Nephron (organoid): ENCODE results near the gene CBARP.
"Not testable (repeated sequence)": the region's sequence is repeated elsewhere in the genome, so short reads cannot be mapped to it uniquely, and the experiment has no call there.

Source experiments
- H3K27ac Mint-ChIP-seq, 3 experiments: 2 replicates each; pipeline ENCODE4 v1.8.0; 2020; ENCODE audit warnings: mixed read lengths in 3 of 3, mild to moderate bottlenecking in 2 of 3, moderate library complexity in 1 of 3
- H3K27me3 Mint-ChIP-seq: 2 replicates; pipeline ENCODE4 v1.8.0; 2021; ENCODE audit warnings: low read depth, mild to moderate bottlenecking, moderate library complexity, mixed read lengths
- H3K36me3 Mint-ChIP-seq: 2 replicates; pipeline ENCODE4 v1.8.0; 2020; ENCODE audit warnings: low read depth, mixed read lengths
- H3K4me1 Mint-ChIP-seq: 2 replicates; pipeline ENCODE4 v1.8.0; 2020; ENCODE audit warnings: mixed read lengths
- H3K4me3 Mint-ChIP-seq, 3 experiments: 2 replicates each; pipeline ENCODE4 v1.8.0; 2020; ENCODE audit warnings: mild to moderate bottlenecking in 3 of 3, mixed read lengths in 3 of 3, moderate library complexity in 2 of 3
- H3K9me3 Mint-ChIP-seq: 2 replicates; pipeline ENCODE4 v1.8.0; 2020; ENCODE audit warnings: mixed read lengths
- TF ChIP-seq, protein P1 (sequence below), 3 experiments: fragments of 200-600 bp; sonication (generic); IDR thresholded peaks; one replicate each; pipeline ENCODE4 v1.5.0; 2021; ENCODE audit warnings: antibody characterized with exemption in 3 of 3; ENCODE audit not compliant: unreplicated experiment in 3 of 3

Gene CBARP

DNA sequence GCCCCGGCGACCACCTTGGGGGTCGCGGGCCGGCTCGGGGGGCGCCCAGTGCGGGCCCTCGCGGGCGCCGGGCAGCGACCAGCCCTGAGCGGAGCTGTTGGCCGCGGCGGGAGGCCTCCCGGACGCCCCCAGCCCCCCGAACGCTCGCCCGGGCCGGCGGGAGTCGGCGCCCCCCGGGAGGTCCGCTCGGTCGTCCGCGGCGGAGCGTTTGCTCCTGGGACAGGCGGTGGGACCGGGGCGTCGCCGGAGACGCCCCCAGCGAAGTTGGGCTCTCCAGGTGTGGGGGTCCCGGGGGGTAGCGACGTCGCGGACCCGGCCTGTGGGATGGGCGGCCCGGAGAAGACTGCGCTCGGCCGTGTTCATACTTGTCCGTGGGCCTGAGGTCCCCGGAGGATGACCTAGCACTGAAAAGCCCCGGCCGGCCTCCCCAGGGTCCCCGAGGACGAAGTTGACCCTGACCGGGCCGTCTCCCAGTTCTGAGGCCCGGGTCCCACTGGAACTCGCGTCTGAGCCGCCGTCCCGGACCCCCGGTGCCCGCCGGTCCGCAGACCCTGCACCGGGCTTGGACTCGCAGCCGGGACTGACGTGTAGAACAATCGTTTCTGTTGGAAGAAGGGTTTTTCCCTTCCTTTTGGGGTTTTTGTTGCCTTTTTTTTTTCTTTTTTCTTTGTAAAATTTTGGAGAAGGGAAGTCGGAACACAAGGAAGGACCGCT lies 31.5 kb downstream of the CBARP start:
- H3K36me3 Mint-ChIP-seq, result peaks cover 3% of the 10 kb centered on the region
- no peaks in the 10 kb centered on the region for H3K9me3 Mint-ChIP-seq

DNA sequence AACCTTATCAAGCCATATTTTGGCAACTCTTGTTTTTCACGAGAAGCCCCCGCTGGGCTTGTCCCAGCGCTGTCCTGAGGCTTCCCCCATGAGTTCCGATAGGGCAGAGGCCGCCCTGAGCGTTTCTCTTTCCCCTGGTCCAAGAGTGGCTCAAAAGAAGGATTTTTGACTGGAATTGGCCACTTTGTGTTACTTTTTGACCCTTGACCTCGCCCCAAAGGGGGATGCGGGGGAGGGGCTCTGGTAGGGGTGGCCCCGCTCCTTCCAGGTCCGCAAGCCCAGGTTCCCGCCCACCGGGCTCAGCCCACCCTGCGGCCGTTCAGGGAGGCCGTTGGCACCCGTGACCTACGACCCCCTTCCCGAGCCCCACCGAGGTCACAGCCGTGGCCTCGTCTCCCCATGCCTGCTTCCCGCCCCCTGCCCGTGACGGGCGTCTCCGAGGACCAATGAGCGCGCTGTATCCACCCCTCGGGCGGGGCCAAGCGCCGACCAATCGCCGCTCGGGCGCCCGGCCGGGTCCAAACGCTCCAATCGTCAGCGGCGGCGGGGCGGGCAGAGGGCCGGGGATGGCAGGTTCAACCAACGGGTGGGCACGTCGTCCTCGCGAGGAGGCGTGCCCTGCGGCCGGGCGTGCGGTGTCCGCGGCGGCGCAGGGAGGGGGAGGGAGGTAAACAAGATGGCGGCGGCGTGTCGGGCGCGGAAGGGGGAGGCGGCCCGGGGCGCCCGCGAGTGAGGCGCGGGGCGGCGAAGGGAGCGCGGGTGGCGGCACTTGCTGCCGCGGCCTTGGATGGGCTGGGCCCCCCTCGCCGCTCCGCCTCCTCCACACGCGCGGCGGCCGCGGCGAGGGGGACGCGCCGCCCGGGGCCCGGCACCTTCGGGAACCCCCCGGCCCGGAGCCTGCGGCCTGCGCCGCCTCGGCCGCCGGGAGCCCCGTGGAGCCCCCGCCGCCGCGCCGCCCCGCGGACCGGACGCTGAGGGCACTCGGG lies 32.4 kb downstream of the CBARP start, which contains the start of gene STK11:
STK11 (plus strand) TSS at position 665 of the 986 bp plus-strand sequence. CDS start 1,136 bp downstream, outside the sequence.
- Mint-ChIP-seq H3K9me3 (no peaks in the 10 kb centered on the region), H3K27me3 (no peaks in the 10 kb centered on the region), H3K27ac (peak within 1 kb of the TSS; percentile 81 to 95 (median 86)), H3K4me3 (peak within 1 kb of the TSS; percentile 93 to 95 (median 94)), H3K4me1 (peaks cover 25% of the 10 kb centered on the region), H3K36me3 (peaks cover 3% of the 10 kb centered on the region)
- TF ChIP-seq, protein P1, sequence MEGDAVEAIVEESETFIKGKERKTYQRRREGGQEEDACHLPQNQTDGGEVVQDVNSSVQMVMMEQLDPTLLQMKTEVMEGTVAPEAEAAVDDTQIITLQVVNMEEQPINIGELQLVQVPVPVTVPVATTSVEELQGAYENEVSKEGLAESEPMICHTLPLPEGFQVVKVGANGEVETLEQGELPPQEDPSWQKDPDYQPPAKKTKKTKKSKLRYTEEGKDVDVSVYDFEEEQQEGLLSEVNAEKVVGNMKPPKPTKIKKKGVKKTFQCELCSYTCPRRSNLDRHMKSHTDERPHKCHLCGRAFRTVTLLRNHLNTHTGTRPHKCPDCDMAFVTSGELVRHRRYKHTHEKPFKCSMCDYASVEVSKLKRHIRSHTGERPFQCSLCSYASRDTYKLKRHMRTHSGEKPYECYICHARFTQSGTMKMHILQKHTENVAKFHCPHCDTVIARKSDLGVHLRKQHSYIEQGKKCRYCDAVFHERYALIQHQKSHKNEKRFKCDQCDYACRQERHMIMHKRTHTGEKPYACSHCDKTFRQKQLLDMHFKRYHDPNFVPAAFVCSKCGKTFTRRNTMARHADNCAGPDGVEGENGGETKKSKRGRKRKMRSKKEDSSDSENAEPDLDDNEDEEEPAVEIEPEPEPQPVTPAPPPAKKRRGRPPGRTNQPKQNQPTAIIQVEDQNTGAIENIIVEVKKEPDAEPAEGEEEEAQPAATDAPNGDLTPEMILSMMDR (IDR thresholded peaks at IDR 0.05; ENCODE audit: unreplicated experiment in 3 of 3), result no peak

More for the DNA sequence above, 31.5 kb downstream of the CBARP start:
- peak overlapping the region; percentile 78 to 95 (median 86) for H3K27ac Mint-ChIP-seq
- peaks cover 25% of the 10 kb centered on the region for H3K4me1 Mint-ChIP-seq
- H3K4me3 Mint-ChIP-seq, result peak overlapping the region; percentile 93 to 95 (median 94)
- TF ChIP-seq, protein P1 (IDR thresholded peaks at IDR 0.05; ENCODE audit: unreplicated experiment in 3 of 3), result no peak
- no peaks in the 10 kb centered on the region for H3K27me3 Mint-ChIP-seq

DNA sequence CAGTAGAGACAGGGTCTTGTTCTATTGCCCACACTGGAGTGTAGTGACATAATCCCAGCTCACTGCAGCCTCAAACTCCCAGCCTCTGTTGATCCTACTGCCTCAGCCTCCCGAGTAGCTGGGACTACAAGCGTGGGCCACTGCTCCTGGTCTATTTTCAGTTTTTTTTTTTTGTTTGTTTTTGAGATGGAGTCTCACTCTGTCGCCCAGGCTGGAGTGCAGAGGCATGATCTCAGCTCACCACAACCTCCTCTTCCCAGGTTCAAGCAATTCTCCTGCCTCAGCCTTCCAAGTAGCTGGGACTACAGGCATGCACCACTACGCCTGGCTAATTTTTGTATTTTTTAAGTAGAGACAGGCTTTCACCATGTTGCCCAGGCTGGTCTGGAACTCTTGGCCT lies 37.2 kb downstream of the CBARP start:
- not testable (repeated sequence) for H3K36me3 Mint-ChIP-seq, H3K4me3 Mint-ChIP-seq, H3K27ac Mint-ChIP-seq, H3K4me1 Mint-ChIP-seq, H3K27me3 Mint-ChIP-seq, H3K9me3 Mint-ChIP-seq

DNA sequence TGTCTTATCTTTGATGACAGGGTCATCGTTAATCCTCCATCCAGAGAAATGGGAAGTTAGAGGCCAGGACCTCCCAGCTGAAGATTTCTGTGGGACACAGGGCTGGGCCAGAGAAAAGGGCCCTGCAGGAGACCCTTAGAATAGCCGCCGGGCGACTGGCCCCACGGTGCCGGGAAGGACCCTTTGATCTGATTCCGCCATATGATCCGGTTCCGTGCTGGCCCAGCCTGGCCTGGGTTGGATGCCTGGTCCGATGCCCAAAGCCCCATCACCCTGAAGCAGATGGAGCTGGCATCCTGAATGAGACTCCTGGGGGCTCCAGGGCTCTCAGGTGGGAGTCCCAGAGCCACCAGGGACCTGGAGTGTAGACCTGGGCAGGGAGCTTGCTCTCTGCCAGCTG lies 38.3 kb downstream of the CBARP start:
- Mint-ChIP-seq H3K36me3 (no peaks in the 10 kb centered on the region), H3K9me3 (no peaks in the 10 kb centered on the region), H3K4me3 (no peak overlapping the region), H3K4me1 (peaks cover 9% of the 10 kb centered on the region), H3K27me3 (no peaks in the 10 kb centered on the region), H3K27ac (no peak overlapping the region)
- TF ChIP-seq, protein P1 (IDR thresholded peaks at IDR 0.05; ENCODE audit: unreplicated experiment in 3 of 3), result no peak

DNA sequence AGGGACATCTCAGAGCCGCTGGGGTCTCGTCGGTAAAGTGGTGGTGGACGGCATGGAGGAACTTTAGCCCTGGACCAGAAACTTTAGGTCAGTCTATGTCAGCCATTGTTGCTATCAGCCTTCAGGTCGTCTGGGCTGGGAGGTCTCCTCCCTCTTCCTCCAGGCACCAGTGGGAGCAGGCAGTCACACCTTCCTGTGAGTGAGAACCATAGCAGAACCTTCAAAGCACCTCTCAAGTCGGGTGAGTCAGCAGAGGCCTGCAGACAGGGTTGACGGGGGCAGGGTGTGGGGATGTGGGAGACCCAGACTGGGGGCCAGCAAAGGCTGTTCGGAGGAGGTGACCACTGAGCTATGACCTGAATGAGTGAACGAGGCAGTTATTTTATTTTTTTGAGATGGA lies 48.4 kb downstream of the CBARP start:
- H3K36me3 Mint-ChIP-seq, result no peaks in the 10 kb centered on the region
- peaks cover 5% of the 10 kb centered on the region for H3K27me3 Mint-ChIP-seq
- no peaks in the 10 kb centered on the region for H3K9me3 Mint-ChIP-seq
- H3K4me1 Mint-ChIP-seq, result peaks cover 4% of the 10 kb centered on the region
- no peak overlapping the region for H3K4me3 Mint-ChIP-seq
- TF ChIP-seq, protein P1 (IDR thresholded peaks at IDR 0.05; ENCODE audit: unreplicated experiment in 3 of 3), result no peak
- peak overlapping the region in 1 of 3 experiments; percentile 74 for H3K27ac Mint-ChIP-seq

DNA sequence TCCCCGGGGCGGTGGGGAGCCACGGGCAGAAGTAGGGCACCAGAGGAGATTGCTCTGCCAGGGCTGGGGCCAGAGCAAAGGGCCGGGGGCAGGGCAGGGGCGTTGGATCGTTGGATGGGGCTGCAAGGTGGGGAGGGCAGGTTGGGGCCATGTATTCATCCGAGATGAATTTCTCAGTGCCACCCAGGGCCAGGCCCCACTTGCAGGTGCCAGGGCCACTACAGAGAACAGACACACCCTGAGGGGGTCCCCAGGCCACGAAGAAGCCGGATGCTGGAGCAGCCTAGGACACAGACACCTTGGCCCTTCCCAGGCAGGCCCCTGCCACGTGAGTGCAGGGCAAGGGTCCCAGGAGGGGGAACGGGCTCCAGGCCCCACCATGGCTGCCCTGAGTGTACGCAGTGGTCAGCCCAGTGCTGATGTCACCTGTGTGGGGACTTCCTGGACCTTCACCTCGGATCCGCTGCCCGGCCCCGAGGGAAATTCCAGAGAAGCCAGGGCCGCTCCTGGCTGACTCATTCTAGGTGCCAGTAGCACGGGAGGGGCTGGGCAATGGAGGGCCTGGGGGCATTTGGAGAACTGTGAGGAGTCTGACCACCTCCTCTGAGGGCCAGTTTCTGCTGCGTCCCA lies 54.1 kb downstream of the CBARP start:
- Mint-ChIP-seq H3K36me3 (no peaks in the 10 kb centered on the region), H3K9me3 (no peaks in the 10 kb centered on the region), H3K27ac (no peak overlapping the region), H3K4me1 (peaks cover 12% of the 10 kb centered on the region), H3K27me3 (peaks cover 12% of the 10 kb centered on the region), H3K4me3 (no peak overlapping the region)
- TF ChIP-seq, protein P1 (IDR thresholded peaks at IDR 0.05; ENCODE audit: unreplicated experiment in 3 of 3), result no peak
